Measurements from ENCODE around the gene DUOX1.

Gene DUOX1

DNA sequence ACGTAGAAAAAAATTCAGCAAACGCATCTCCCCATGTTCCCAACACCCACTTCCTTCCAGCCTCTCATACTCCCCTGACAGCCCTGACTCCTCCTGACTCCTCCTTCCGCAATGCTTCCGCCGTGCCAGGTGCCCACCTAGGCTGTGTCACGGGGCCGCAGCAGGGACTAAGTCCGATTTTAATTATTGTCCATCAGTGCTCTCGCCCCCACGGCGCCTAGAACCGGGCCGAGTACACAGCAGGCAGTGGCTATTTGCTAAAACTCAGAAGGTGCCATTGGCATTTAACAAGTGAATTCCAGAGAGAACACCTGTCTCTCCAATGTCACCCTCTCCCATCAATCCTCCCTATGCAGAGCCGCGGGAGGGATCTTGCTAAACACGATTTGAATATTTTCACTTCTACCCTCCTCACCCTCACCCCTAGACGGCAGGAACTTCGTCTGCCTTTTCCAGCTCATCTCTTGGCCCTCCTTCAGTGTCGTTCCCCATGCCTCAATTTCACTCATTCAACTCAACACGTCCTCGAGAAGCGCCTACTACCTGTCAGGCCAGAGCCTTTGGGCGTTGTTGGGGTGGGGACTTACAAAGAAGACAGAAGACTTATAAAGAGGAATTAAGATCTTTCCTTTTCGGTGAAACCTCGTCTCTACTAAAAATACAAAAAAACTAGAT, 69.5 kb downstream of the DUOX1 start:
- FAIRE-seq (no peak), DNase-seq (ENCODE audit: insufficient read length, low spot score) (no peak)
- no peak for TF ChIP-seq PAX5 (IDR thresholded peaks at IDR 0.05; ENCODE audit: insufficient read depth, low read length, severe bottlenecking)
- no peak for TF ChIP-seq TAF1 (IDR thresholded peaks at IDR 0.05; ENCODE audit: low read depth, low read length)

DNA sequence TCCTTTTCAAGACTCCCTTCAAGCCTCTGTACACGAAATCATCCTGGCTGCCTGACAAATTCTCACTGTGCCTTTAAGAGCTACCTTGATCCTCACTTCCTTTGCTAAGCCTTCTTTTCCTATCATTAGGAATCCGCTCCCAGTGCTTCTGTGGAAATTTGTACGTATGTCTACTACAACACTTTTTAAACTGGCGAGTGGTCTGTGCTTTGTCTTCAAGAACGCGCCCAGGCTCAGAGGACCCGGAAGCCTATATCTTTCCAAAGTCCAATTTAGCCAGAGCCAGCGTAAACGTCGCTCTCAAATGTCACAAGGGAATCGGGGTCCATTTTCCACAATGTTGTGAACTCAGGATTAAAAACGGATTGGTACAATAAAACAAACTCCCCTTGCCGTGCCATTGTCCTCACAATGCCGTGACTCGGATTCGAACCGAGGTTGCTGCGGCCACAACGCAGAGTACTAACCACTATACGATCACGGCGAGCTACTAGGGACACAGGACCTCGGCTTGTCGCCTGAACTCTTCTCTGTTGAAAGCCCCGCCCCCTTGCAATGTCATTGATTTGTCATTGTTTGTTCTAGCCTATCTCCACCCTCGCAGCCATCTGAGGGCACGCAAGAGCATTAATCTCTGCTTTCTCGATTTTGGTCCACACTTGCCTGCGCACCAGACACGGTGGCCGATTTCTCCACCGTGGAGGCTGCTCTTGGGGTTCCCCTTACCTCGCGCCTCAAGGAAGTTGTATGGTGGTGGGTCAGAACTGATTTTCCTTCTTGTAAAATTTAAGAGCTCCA, 70.4 kb downstream of the DUOX1 start:
- TF ChIP-seq POLR2A (IDR thresholded peaks at IDR 0.05; ENCODE audit: low read depth, low read length) (peak; percentile 98), SPI1 (IDR thresholded peaks at IDR 0.05; ENCODE audit: low read depth, low read length) (no peak), POLR2AphosphoS5 (IDR thresholded peaks at IDR 0.05; ENCODE audit: low read depth, low read length) (peak; percentile 96), POU2F2 (IDR thresholded peaks at IDR 0.05; ENCODE audit: low read depth, low read length) (peak; percentile 74), TAF1 (IDR thresholded peaks at IDR 0.05; ENCODE audit: low read depth, low read length) (peak; percentile 92), PAX5 (IDR thresholded peaks at IDR 0.05; ENCODE audit: insufficient read depth, low read length, severe bottlenecking) (peak; percentile 82)
- FAIRE-seq (peak; percentile 84), DNase-seq (ENCODE audit: insufficient read length, low spot score) (no peak)

DNA sequence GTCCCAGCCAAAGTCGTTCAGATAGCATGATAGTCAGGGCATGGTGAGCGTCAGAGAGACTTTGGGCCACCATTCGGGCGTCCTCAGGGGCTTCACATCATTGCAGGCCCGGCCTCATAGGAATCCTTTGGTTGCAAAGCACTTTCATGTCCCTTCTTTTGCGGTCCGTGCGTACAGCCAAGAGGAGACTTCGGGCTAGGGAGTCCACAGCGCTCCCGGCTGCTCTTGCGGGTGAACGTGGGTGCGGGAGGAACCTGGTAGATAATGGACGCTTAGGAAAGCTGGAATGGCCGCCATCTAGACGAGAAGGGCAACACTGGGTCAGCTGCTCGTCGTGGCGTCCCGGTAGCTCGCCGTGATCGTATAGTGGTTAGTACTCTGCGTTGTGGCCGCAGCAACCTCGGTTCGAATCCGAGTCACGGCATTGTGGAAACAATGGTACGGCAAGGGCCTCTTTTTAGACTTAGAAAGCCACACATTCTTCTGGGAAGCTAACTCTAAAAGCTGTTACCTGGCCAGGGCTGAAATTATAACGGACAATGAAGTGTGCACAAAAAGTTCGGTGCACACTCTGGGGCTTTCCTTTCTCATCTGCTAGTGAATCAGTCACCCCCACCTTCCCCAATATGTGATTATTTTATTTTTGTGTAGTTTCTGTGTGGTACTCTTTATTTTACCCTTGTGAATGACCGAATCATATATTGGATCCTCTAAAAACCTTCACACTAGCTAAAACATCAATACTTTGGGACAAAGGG, 71.2 kb downstream of the DUOX1 start:
- FAIRE-seq: peak; percentile 83
- TF ChIP-seq TAF1 (IDR thresholded peaks at IDR 0.05; ENCODE audit: low read depth, low read length): no peak
- no peak for TF ChIP-seq POU2F2 (IDR thresholded peaks at IDR 0.05; ENCODE audit: low read depth, low read length)
- TF ChIP-seq POLR2AphosphoS5 (IDR thresholded peaks at IDR 0.05; ENCODE audit: low read depth, low read length): no peak; the same call in 1 of the 2 replicates
- no peak for TF ChIP-seq SPI1 (IDR thresholded peaks at IDR 0.05; ENCODE audit: low read depth, low read length)
- TF ChIP-seq PAX5 (IDR thresholded peaks at IDR 0.05; ENCODE audit: insufficient read depth, low read length, severe bottlenecking): no peak
- no peak for TF ChIP-seq POLR2A (IDR thresholded peaks at IDR 0.05; ENCODE audit: low read depth, low read length)
- no peak for DNase-seq (ENCODE audit: insufficient read length, low spot score)

DNA sequence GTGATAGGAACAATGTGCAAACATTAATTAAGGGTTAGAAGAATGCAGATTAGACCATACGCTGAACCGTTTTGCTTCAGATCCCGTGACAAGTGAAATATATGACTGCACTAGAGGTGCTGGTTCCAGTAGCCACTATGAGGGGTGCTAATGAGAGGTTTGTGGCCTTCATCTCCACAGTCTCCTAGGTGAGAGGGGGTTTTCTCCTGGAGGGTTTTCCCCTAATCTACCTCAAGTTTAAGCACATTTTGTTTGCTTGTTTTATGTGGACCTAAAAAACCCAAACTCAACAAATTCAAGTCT, 71.7 kb downstream of the DUOX1 start:
- FAIRE-seq (no peak), DNase-seq (ENCODE audit: insufficient read length, low spot score) (no peak)
- TF ChIP-seq POLR2AphosphoS5 (IDR thresholded peaks at IDR 0.05; ENCODE audit: low read depth, low read length) (no peak), POLR2A (IDR thresholded peaks at IDR 0.05; ENCODE audit: low read depth, low read length) (0 out of 2 replicates have a peak, but pooled peaks have one; percentile 33), TAF1 (IDR thresholded peaks at IDR 0.05; ENCODE audit: low read depth, low read length) (no peak; the same call in 1 of the 2 replicates), SPI1 (IDR thresholded peaks at IDR 0.05; ENCODE audit: low read depth, low read length) (no peak), POU2F2 (IDR thresholded peaks at IDR 0.05; ENCODE audit: low read depth, low read length) (peak; percentile 10; the same call in 1 of the 2 replicates), PAX5 (IDR thresholded peaks at IDR 0.05; ENCODE audit: insufficient read depth, low read length, severe bottlenecking) (no peak)

DNA sequence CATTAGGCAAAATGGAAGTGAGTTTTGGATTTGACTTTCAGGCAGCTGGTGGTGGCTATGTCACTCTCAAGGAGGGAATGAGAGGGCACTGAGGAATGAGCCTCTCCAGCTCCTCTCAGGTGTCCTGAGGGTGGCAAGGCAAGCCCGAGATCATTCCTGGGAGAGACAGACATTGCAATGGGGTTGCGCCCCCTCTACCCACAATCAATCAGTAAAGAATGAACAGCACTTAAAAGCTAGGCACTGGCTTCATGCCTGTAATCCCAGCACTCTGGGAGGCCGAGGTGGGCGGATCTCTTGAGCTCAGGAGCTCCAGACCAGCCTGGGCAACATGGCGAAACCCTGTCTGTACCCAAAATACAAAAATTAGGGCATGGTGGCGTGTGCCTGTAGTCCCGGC, 72.1 kb downstream of the DUOX1 start:
- TF ChIP-seq POLR2A (IDR thresholded peaks at IDR 0.05; ENCODE audit: low read depth, low read length) (no peak), SPI1 (IDR thresholded peaks at IDR 0.05; ENCODE audit: low read depth, low read length) (no peak), PAX5 (IDR thresholded peaks at IDR 0.05; ENCODE audit: insufficient read depth, low read length, severe bottlenecking) (no peak), POU2F2 (IDR thresholded peaks at IDR 0.05; ENCODE audit: low read depth, low read length) (no peak; the same call in 1 of the 2 replicates), POLR2AphosphoS5 (IDR thresholded peaks at IDR 0.05; ENCODE audit: low read depth, low read length) (no peak), TAF1 (IDR thresholded peaks at IDR 0.05; ENCODE audit: low read depth, low read length) (no peak)
- DNase-seq (ENCODE audit: insufficient read length, low spot score) (no peak), FAIRE-seq (no peak)

DNA sequence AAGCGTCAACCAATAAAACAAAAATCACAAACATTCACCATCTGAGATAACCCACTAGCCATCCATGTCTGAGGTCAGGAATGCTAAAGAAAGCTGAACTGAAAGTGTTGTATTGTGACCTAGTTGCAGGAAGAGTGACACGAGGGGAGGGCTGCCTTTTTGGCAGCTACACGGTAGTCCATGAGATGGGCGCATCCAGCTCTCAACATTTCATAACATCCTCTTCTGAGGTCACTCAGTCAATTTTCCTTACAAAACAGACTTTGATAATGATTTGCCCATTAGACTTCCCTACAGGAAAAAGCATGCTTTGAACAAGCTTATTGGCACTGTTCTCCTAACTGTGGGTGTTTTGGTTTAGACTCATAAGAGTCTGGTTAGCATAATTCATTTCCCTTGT, 73.4 kb downstream of the DUOX1 start:
- DNase-seq (ENCODE audit: insufficient read length, low spot score) (no peak), FAIRE-seq (no peak)
- no peak for TF ChIP-seq SPI1 (IDR thresholded peaks at IDR 0.05; ENCODE audit: low read depth, low read length)

DNA sequence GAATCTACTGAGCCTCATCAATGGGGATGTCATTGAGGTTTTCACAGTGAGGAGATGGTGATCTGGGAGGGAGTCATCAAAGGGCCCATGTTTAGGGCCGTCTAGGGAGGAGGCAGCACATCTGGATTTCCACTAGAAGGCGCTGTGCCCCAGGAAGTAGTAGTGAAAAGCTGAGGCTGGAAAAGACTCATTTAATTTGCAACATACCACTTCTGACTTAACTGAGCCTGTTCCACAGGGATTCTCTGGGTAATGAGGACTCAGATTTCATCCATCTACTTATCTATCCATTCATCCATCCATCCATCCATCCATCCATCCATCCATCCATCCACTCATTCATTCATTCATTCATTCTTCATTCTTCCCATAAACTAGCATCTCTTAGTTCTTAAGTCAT, 75.4 kb downstream of the DUOX1 start:
- FAIRE-seq (peak; percentile 91), DNase-seq (ENCODE audit: insufficient read length, low spot score) (no peak)
- no peak for TF ChIP-seq POLR2A (IDR thresholded peaks at IDR 0.05; ENCODE audit: low read depth, low read length)
- no peak for TF ChIP-seq POLR2AphosphoS5 (IDR thresholded peaks at IDR 0.05; ENCODE audit: low read depth, low read length)
- TF ChIP-seq TAF1 (IDR thresholded peaks at IDR 0.05; ENCODE audit: low read depth, low read length): no peak
- no peak for TF ChIP-seq PAX5 (IDR thresholded peaks at IDR 0.05; ENCODE audit: insufficient read depth, low read length, severe bottlenecking)
- no peak for TF ChIP-seq POU2F2 (IDR thresholded peaks at IDR 0.05; ENCODE audit: low read depth, low read length)
- no peak for TF ChIP-seq SPI1 (IDR thresholded peaks at IDR 0.05; ENCODE audit: low read depth, low read length)

DNA sequence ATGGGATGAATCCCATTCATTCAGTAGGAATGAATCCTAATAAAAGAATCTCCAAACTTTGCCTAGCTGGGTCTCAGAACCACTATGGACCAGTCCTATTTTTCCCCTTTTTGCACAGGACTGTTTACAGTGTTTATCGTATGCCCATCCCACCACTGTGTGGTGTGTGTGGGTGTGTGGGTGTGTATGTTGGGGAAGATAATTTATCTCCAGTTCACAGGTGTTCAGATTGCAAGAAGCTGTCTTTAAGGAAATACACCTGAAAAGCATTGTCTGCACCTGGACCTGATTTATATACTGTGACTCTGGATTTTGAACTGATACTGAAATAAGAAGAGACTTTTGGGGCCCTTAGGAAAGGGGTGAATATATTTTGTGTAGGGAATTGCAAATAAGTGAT, 82.7 kb downstream of the DUOX1 start:
- no peak for DNase-seq (ENCODE audit: insufficient read length, low spot score)
- TF ChIP-seq SPI1 (IDR thresholded peaks at IDR 0.05; ENCODE audit: low read depth, low read length): no peak
- no peak for TF ChIP-seq POLR2A (IDR thresholded peaks at IDR 0.05; ENCODE audit: low read depth, low read length)
- no peak for TF ChIP-seq POLR2AphosphoS5 (IDR thresholded peaks at IDR 0.05; ENCODE audit: low read depth, low read length)
- no peak for TF ChIP-seq PAX5 (IDR thresholded peaks at IDR 0.05; ENCODE audit: insufficient read depth, low read length, severe bottlenecking)
- no peak for TF ChIP-seq POU2F2 (IDR thresholded peaks at IDR 0.05; ENCODE audit: low read depth, low read length)
- TF ChIP-seq TAF1 (IDR thresholded peaks at IDR 0.05; ENCODE audit: low read depth, low read length): no peak
- no peak for FAIRE-seq

Data from GM12891 (cell line).